Measurements from ENCODE around the gene CAMLG.

CAMLG gene

DNA sequence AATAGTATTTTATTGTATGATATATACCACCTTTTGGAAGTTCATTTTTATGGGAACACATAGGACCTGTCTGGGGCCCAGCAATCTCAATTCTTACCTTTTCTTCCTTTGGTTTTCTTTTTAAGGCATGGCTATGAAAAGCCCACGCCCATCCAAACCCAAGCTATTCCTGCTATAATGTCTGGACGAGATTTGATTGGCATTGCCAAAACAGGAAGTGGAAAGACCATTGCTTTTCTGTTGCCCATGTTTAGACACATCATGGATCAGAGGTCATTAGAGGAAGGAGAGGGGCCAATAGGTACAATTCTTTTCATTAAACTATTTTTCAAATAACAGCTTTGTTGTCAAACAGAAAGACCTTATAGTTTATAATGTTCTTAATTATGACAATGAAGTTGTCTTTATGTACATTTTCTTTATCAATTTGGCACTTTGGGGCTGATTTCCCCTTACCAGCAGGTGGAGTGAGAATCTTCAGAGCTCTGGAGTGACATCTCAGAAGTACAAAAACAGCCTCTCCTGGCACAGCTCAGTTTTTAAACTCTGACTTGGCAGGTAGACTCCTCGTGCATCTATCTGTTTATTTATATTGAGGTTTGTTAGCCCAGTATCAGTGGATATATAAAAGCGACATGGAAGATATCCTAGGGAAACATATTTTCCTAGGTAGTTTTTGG is 46.0 kb downstream of the CAMLG start:
- DNase-seq (ENCODE audit: low read depth): peak; percentile 35

DNA sequence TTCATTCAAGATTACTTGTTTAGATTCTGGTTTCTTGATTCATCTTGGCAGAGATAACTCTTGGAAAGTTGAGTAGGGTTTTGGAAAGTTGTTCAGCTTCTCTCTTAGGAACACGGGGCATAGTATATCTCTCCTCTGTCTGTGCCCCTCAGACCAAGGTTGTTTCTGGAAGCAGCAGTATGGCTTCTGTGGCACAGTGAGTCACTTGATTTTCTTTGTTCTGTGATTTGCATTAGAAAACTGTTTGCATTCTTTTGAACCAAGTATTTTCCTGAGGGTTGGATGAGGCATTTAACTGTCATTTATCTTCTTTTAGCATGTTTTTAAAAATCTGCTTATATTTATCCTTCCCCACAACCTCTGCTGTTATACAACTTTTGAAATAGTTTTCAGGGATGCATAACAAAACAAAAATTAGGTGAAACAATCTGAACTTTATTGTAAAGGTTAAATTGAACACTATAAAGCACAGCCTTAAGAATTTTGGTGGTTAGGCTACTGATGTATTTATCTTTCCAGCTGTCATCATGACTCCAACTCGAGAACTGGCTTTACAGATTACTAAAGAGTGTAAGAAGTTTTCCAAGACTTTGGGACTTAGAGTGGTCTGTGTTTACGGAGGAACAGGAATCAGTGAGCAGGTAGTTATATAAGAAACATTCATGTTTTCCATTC is 46.7 kb downstream of the CAMLG start:
- peak; percentile 46 for DNase-seq (ENCODE audit: low read depth)

DNA sequence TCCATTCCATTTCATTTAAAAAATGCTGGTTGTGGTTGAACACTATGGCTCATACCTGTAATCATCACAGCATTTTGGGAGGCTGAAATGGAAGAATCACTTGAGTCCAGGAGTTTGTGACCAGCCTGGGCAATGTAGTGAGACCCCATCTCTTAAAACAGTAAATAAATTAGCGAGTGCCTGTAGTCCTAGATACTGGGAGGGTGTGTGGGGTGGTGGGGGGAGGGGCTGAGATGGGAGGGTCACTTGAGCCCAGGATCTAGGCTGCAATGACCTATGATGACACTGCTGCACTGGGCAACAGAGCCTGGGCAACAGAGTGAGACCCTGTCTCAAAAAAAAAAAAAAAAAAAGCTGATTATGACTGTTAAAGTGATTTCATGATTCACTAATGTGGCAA is 49.3 kb downstream of the CAMLG start:
- DNase-seq (ENCODE audit: low read depth): no peak

DNA sequence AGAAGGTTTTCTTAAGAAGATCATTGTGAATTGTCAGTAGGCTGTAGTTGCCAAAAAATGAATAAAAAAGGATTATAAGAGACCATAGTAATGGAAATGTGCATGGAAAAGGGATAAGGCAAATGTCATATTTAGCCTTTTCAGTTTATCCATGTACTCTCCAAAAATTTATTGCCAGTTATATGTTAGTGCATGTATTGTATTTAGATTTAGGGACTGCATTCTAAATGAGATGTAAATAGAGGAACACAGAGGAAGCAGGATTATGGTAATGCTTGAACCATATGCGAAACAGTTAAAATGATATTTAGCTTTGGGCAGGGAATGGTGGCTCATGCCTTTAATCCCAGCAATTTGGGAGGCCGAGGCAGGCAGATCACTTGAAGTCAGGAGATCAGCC is 53.2 kb downstream of the CAMLG start:
- DNase-seq (ENCODE audit: low read depth): no peak

DNA sequence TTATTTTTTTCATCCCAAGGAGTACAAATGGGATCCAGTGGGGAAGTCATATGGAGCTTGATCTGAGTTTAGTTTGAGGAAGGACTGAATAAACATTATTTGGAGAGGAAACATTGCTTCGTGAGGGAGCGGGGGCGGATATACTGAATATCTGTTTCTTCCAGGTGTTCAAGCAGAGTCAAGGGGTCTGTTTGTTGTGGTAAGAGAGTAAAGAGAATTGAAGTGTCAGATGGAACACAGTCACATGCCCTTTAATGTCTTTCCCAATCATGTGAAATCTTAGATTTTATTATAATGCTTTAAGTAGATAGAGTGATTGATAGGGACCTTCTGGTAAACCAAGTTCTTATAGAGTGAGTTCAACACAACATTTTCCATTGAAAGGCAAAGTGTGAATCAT is 53.9 kb downstream of the CAMLG start:
- no peak for DNase-seq (ENCODE audit: low read depth)

DNA sequence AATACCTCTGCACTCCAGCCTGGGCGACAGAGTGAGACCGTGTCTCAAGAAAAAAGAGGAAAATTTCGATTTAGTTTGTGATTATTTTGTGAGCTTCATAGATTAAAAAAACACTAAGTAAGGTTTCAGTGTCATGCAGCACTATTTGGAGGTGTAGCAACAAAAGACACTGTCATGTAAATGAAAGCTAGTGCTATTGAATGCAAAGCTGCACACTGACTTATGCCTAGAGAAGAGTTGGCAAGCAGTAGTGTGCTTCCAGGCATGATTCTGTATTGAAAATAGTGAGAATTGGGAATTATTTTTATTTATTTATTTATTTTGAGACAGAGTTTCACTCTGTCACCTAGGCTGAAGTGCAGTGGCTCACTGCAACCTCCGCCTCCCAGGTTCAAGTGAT is 54.8 kb downstream of the CAMLG start:
- DNase-seq (ENCODE audit: low read depth): no peak

DNA sequence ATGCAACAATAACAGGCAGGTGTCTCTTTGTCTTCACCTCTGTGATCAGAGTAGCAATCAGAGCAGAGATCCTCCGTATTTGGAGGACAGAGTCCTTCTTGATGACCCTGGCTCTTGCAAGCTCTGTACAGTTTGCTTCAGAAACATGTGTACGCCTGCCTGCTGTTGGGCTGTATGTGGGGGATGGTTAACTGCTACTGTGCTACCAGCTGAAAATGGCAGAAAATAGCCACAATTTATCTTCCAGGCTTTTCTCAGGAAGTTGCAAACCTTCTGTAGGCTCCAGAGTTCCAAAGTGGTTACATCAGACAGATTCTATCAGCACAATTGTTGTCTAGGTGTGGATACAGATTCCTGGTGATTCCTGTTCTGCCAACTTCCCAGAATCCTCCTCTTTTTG is 55.7 kb downstream of the CAMLG start:
- DNase-seq (ENCODE audit: low read depth): peak; percentile 39

DNA sequence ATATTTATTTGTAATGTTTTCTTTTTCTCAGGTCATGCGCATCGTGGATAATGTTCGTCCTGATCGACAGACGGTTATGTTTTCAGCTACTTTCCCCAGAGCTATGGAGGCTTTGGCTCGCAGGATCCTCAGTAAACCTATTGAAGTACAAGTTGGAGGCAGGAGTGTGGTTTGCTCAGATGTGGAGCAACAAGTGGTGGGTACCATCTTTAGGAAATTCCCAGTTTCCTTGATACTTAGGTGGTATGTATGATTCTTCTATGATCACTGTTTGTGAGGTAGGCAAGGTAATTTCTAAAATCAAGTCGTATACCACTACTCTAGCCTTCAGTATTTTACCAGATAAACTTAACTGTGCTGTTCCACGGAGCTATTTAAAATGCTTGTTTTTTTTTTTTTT is 56.5 kb downstream of the CAMLG start:
- DNase-seq (ENCODE audit: low read depth): no peak

DNA sequence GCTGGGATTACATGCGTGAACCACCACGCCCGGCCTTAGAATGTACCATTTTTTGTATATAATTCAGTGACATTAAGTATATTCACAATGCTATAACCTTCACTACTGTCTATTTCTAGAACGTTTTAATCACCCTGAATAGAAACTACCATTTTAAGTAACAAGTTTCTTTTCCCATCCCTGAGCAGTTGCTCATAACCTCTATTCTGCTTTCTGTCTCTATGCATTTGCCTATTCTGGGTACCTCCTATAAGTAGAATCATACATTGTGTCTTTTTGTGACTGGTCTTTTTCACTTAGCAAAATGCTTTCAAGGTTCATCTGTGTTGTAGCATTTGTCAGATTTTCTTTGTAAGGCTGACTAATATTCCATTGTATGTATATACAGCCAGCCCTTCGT is 60.1 kb downstream of the CAMLG start:
- no peak for DNase-seq (ENCODE audit: low read depth)
